HCT116 (cell line): ENCODE results near the gene ZBTB17. TPM values are rescaled to one million over a fixed set of nuclear protein-coding genes. Genes with fewer than 3 reads are reported as not detected.
A peak's percentile ranks its signal among the peaks of the same experiment; 100 is the strongest.

Experiments
- ATAC-seq: fragments of 200-7000 bp; cut with Tn5 transposase; 2 replicates; pipeline ENCODE4 v1.9.1; 2020; ENCODE audit warnings: mild to moderate bottlenecking, moderate library complexity
- BruUV-seq: library from RNA; stranded (reverse); fragments of 400-500 nt; replicated peaks from 2 replicates; lab custom pipeline; 2021; lab: Mats Ljungman, UMichigan
- CTCF ChIA-PET: fragments of 300-600 bp; sonication (Branson Sonifier 250); formaldehyde crosslinking; loops from one replicate; lab custom pipeline; 2021; ENCODE audit warnings: antibody characterized with exemption; lab: Charles Lee
- POLR2A ChIA-PET: fragments of 300-600, 350-600 bp; sonication (Branson Sonifier 250); formaldehyde crosslinking; loops from one replicate; lab custom pipeline; 2021; ENCODE audit warnings: antibody characterized with exemption; lab: Charles Lee
- RAD21 ChIA-PET, 2 experiments: fragments of 300-600 bp; sonication (Branson Sonifier 250); formaldehyde crosslinking; loops; one replicate each; lab custom pipeline; 2023; ENCODE audit warnings: low total read pairs in 2 of 2; ENCODE audit not compliant: uncharacterized antibody in 2 of 2, unreplicated experiment in 2 of 2, low non-redundant PET in 1 of 2; lab: Charles Lee
- DNase-seq: peaks from one replicate; pipeline ENCODE4 v3.0.0-alpha.2; 2010; ENCODE audit warnings: low read depth, low spot score
- H2AFZ ChIP-seq: fragments of 200-600 bp; shearing (Covaris generic), sonication (generic); 2 replicates; pipeline ENCODE4 v1.6.1; 2017; ENCODE audit warnings: low read depth, mixed run types, mixed read lengths, antibody characterized with exemption, low read length; ENCODE audit not compliant: poor library complexity, severe bottlenecking
- H3K27ac ChIP-seq: 2 replicates; pipeline ENCODE4 v1.5.1; 2012; ENCODE audit warnings: low read depth, low read length
- H3K27me3 ChIP-seq: fragments of 200-600 bp; sonication (generic); 2 replicates; pipeline ENCODE4 v1.6.1; 2016; ENCODE audit warnings: mixed run types, low read length, mixed read lengths; ENCODE audit not compliant: insufficient read depth
- H3K36me3 ChIP-seq, 2 experiments: fragments of 200-500 bp in 1 of 2; fragments of 200-600 bp in 1 of 2; sonication (Bioruptor generic) in 1 of 2; sonication (generic) in 1 of 2; 2 replicates each; pipeline versions ENCODE4 v1.5.1 to v1.6.1; 2014 to 2016; ENCODE audit warnings: low read length in 2 of 2, inconsistent platforms in 1 of 2, mixed read lengths in 1 of 2, mixed run types in 1 of 2; ENCODE audit not compliant: insufficient read depth in 2 of 2, control insufficient read depth in 1 of 2
- H3K4me1 ChIP-seq, 2 experiments: fragments of 200-600 bp in 1 of 2; sonication (generic) in 1 of 2; 2 replicates each; pipeline versions ENCODE4 v1.5.1 to v1.6.1; 2012 to 2017; ENCODE audit warnings: low read length in 2 of 2, inconsistent platforms in 1 of 2, mild to moderate bottlenecking in 1 of 2, mixed read lengths in 1 of 2, mixed run types in 1 of 2, moderate library complexity in 1 of 2; ENCODE audit not compliant: insufficient read depth in 2 of 2, control insufficient read depth in 1 of 2
- H3K4me2 ChIP-seq: fragments of 200-600 bp; sonication (generic); 2 replicates; pipeline ENCODE4 v1.6.1; 2017; ENCODE audit warnings: mixed run types, low read length, mixed read lengths
- H3K4me3 ChIP-seq, 2 experiments: fragments of 200-600 bp in 1 of 2; sonication (generic) in 1 of 2; replicated peaks in 1 of 2; 2 replicates each; pipeline ENCODE4 v1.5.1; 2011 to 2016; ENCODE audit warnings: low read length in 2 of 2, control low read depth in 1 of 2, low read depth in 1 of 2, mild to moderate bottlenecking in 1 of 2, mixed read lengths in 1 of 2, mixed run types in 1 of 2
- H3K79me2 ChIP-seq: fragments of 200-600 bp; sonication (generic); 2 replicates; pipeline ENCODE4 v1.6.1; 2017; ENCODE audit warnings: mild to moderate bottlenecking, mixed run types, low read length, moderate library complexity, mixed read lengths; ENCODE audit not compliant: insufficient read depth
- H3K9ac ChIP-seq: fragments of 200-600 bp; sonication (generic); 2 replicates; pipeline ENCODE4 v1.6.1; 2016; ENCODE audit warnings: low read length, mixed read lengths
- H3K9me2 ChIP-seq: fragments of 200-600 bp; sonication (generic), shearing (Covaris generic); 2 replicates; pipeline ENCODE4 v1.6.1; 2017; ENCODE audit warnings: mixed run types, mild to moderate bottlenecking, moderate library complexity; ENCODE audit not compliant: insufficient read depth
- H3K9me3 ChIP-seq, 2 experiments: fragments of 200-500 bp in 1 of 2; fragments of 200-600 bp in 1 of 2; sonication (Bioruptor generic) in 1 of 2; sonication (generic) in 1 of 2; 2 replicates each; pipeline ENCODE4 v1.6.1; 2014 to 2017; ENCODE audit warnings: low read length in 2 of 2, mixed read lengths in 2 of 2, inconsistent platforms in 1 of 2, low read depth in 1 of 2, mild to moderate bottlenecking in 1 of 2, mixed run types in 1 of 2, moderate library complexity in 1 of 2; ENCODE audit not compliant: control insufficient read depth in 1 of 2, insufficient read depth in 1 of 2
- H4K20me1 ChIP-seq: fragments of 200-600 bp; sonication (generic), shearing (Covaris generic); 2 replicates; pipeline ENCODE4 v1.6.1; 2017; ENCODE audit warnings: mixed run types, mild to moderate bottlenecking, moderate library complexity; ENCODE audit not compliant: insufficient read depth
- CEBPB ChIP-seq: IDR thresholded peaks from 2 replicates; pipeline ENCODE4 v1.6.1; 2012; ENCODE audit warnings: low read depth
- CTCF ChIP-seq, 3 experiments: fragments of 200-600 bp in 1 of 3; sonication (generic) in 1 of 3; IDR thresholded peaks in 2 of 3; conservative IDR thresholded peaks in 1 of 3; 2 replicates each; pipeline ENCODE4 v1.5.1; 2012 to 2017; ENCODE audit warnings: low read depth in 2 of 3, low read length in 2 of 3, antibody characterized with exemption in 1 of 3, borderline replicate concordance in 1 of 3, control low read depth in 1 of 3, mild to moderate bottlenecking in 1 of 3, mixed read lengths in 1 of 3, mixed run types in 1 of 3, moderate library complexity in 1 of 3; ENCODE audit not compliant: insufficient read depth in 1 of 3
- ELF1 ChIP-seq: IDR thresholded peaks from 2 replicates; pipeline ENCODE4 v1.6.1; 2012; ENCODE audit warnings: low read depth, borderline replicate concordance
- EZH2 ChIP-seq: fragments of 200-600 bp; sonication (generic); IDR thresholded peaks from 2 replicates; pipeline ENCODE4 v1.6.1; 2017; ENCODE audit warnings: antibody characterized with exemption, mixed run types
- EZH2phosphoT487 ChIP-seq: fragments of 200-600 bp; IDR thresholded peaks from 2 replicates; pipeline ENCODE4 v1.6.1; 2018; ENCODE audit warnings: antibody characterized with exemption, borderline replicate concordance
- JUND ChIP-seq: IDR thresholded peaks from 2 replicates; pipeline ENCODE4 v1.6.1; 2012
- POLR2A ChIP-seq: IDR thresholded peaks from 2 replicates; pipeline ENCODE4 v1.7.0; 2011; ENCODE audit warnings: borderline replicate concordance; ENCODE audit not compliant: insufficient read depth, insufficient read length; ENCODE audit errors: extremely low read depth
- RAD21 ChIP-seq: IDR thresholded peaks from 2 replicates; pipeline ENCODE4 v1.6.1; 2012; ENCODE audit warnings: low read depth, mild to moderate bottlenecking
- SP1 ChIP-seq: IDR thresholded peaks from 2 replicates; pipeline ENCODE4 v1.6.1; 2012; ENCODE audit warnings: low read depth
- SRF ChIP-seq: IDR thresholded peaks from 2 replicates; pipeline ENCODE4 v1.6.1; 2012; ENCODE audit warnings: low read depth
- TCF7L2 ChIP-seq: IDR thresholded peaks from 2 replicates; pipeline ENCODE4 v1.7.0; 2011; ENCODE audit warnings: borderline replicate concordance, inconsistent platforms; ENCODE audit not compliant: insufficient read depth, insufficient read length; ENCODE audit errors: extremely low read depth
- ZFX ChIP-seq: fragments of 450-650 bp; IDR thresholded peaks from 2 replicates; pipeline ENCODE4 v1.6.1; 2017
- intact Hi-C: fragments of 100-400 bp; cut with micrococcal nuclease; formaldehyde crosslinking; loops from 2 replicates; pipeline ENCODE4 v1.10.0; 2022
- total RNA-seq: library from RNA; stranded (reverse); gene quantifications from one replicate; pipeline ENCODE4 v1.2.1, GENCODE V29; 2021; ENCODE audit not compliant: unreplicated experiment
- TF ChIP-seq, protein P1 (sequence below): IDR thresholded peaks from 2 replicates; pipeline ENCODE4 v1.6.1; 2012
- TF ChIP-seq, protein P2 (sequence below): IDR thresholded peaks from 2 replicates; pipeline ENCODE4 v1.6.1; 2011; ENCODE audit warnings: mild to moderate bottlenecking, low read length, moderate library complexity; ENCODE audit not compliant: insufficient replicate concordance; ENCODE audit errors: extremely low read depth

ZBTB17 gene
- total RNA-seq, 1 experiment from 2014 or later: 31.6 TPM

- peaks cover 4% of the 10 kb centered on the region; the same call in 1 of the 2 replicates for H3K79me2 ChIP-seq
- no TSS peak for BruUV-seq
- H3K27ac ChIP-seq: no peak overlapping the region
- H3K36me3 ChIP-seq: peaks cover 23 to 35% of the 10 kb centered on the region in 2 experiments
- CTCF ChIA-PET: no interaction called here
- no peaks in the 10 kb centered on the region for H3K27me3 ChIP-seq
- RAD21 ChIA-PET: no interaction called here
- no peak overlapping the region for H3K9ac ChIP-seq
- H3K4me3 ChIP-seq: no peak overlapping the region
- no peaks in the 10 kb centered on the region for H3K4me1 ChIP-seq
- POLR2A ChIA-PET: no interaction called here
- H3K4me2 ChIP-seq: no peak overlapping the region
- no peaks in the 10 kb centered on the region for H4K20me1 ChIP-seq
- H3K9me2 ChIP-seq: no peaks in the 10 kb centered on the region
- no peaks in the 10 kb centered on the region for H3K9me3 ChIP-seq
- intact Hi-C loops: no loop called here
- no peak overlapping the region for H2AFZ ChIP-seq
- ATAC-seq: no peak
- no peak for DNase-seq
- no peak for TF ChIP-seq JUND
- no peak for TF ChIP-seq ZFX
- TF ChIP-seq RAD21: no peak
- no peak for TF ChIP-seq SP1
Observed at GRCh38 chr1:15942661-15943327, 33.1 kb downstream of the ZBTB17 start.

- DNase-seq: no peak
- Histone ChIP-seq H3K27me3 (no peaks in the 10 kb centered on the region), H3K4me2 (no peak overlapping the region), H3K4me1 (no peaks in the 10 kb centered on the region), H3K4me3 (no peak overlapping the region), H2AFZ (no peak overlapping the region), H3K9ac (no peak overlapping the region)
- intact Hi-C loops: no loop called here
- BruUV-seq: TSS peak; percentile 20
- POLR2A ChIA-PET: no interaction called here
- CTCF ChIA-PET: no interaction called here
- no peak for TF ChIP-seq TCF7L2
- TF ChIP-seq ELF1: no peak
- TF ChIP-seq, protein P1, sequence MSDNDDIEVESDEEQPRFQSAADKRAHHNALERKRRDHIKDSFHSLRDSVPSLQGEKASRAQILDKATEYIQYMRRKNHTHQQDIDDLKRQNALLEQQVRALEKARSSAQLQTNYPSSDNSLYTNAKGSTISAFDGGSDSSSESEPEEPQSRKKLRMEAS: no peak
- TF ChIP-seq EZH2phosphoT487: no peak
- TF ChIP-seq CEBPB: no peak
- no peak for TF ChIP-seq SRF
- TF ChIP-seq, protein P2, sequence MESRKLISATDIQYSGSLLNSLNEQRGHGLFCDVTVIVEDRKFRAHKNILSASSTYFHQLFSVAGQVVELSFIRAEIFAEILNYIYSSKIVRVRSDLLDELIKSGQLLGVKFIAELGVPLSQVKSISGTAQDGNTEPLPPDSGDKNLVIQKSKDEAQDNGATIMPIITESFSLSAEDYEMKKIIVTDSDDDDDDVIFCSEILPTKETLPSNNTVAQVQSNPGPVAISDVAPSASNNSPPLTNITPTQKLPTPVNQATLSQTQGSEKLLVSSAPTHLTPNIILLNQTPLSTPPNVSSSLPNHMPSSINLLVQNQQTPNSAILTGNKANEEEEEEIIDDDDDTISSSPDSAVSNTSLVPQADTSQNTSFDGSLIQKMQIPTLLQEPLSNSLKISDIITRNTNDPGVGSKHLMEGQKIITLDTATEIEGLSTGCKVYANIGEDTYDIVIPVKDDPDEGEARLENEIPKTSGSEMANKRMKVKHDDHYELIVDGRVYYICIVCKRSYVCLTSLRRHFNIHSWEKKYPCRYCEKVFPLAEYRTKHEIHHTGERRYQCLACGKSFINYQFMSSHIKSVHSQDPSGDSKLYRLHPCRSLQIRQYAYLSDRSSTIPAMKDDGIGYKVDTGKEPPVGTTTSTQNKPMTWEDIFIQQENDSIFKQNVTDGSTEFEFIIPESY: no peak
- TF ChIP-seq POLR2A: no peak
- no peak for TF ChIP-seq EZH2
- no peak for TF ChIP-seq CTCF (IDR thresholded peaks at IDR 0.05 in 2 of 3, conservative IDR thresholded peaks at IDR 0.05 in 1 of 3; ENCODE audit: borderline replicate concordance in 1 of 3, insufficient read depth in 1 of 3, low read depth in 2 of 3, low read length in 2 of 3)
- TF ChIP-seq, all 23 proteins: peak for 0
- Histone ChIP-seq H3K36me3 (peaks cover 25 to 35% of the 10 kb centered on the region in 2 experiments), H4K20me1 (no peaks in the 10 kb centered on the region), H3K9me3 (no peaks in the 10 kb centered on the region), H3K79me2 (peaks cover 4% of the 10 kb centered on the region; the same call in 1 of the 2 replicates), H3K9me2 (no peaks in the 10 kb centered on the region), H3K27ac (no peak overlapping the region)
- RAD21 ChIA-PET: no interaction called here
- no peak for ATAC-seq
Observed at GRCh38 chr1:15941899-15942660, 33.8 kb downstream of the ZBTB17 start.
